GM12878 (cell line): ENCODE results near the gene ALG2.

ENCODE experiments used
- MEF2A ChIP-seq: IDR thresholded peaks from 2 replicates; pipeline ENCODE4 v1.6.1; 2011; ENCODE audit warnings: low read depth, mild to moderate bottlenecking, low read length, moderate library complexity; ENCODE audit not compliant: insufficient read depth
- RBBP5 ChIP-seq: fragments of 200-600 bp; sonication (generic); conservative IDR thresholded peaks from 2 replicates; pipeline ENCODE4 v1.6.1; 2016

- no peak for TF ChIP-seq RBBP5
- no peak for TF ChIP-seq MEF2A
Measured at GRCh38 chr9:99241106-99241505, 19.4 kb upstream of the ALG2 start.
